Endothelial cell of umbilical vein (primary cell): ENCODE results near the gene ATP11C. TPM values are rescaled to one million over a fixed set of nuclear protein-coding genes. Genes with fewer than 3 reads are reported as not detected.

Experiments used
- BruUV-seq: library from RNA; stranded (reverse); fragments of 400-500 nt; replicated peaks from 2 replicates; lab custom pipeline; 2021; lab: Mats Ljungman, UMichigan
- CTCF ChIA-PET: fragments of 300-600, 350-600 bp; sonication (Branson Sonifier 250); formaldehyde crosslinking; loops from one replicate; lab custom pipeline; 2021; ENCODE audit warnings: antibody characterized with exemption, inconsistent platforms; lab: Charles Lee
- POLR2A ChIA-PET: fragments of 300-600, 350-600 bp; sonication (Branson Sonifier 250); formaldehyde crosslinking; loops from one replicate; lab custom pipeline; 2021; ENCODE audit warnings: antibody characterized with exemption, inconsistent platforms; lab: Charles Lee
- DNase-seq: peaks from one replicate; pipeline ENCODE4 v3.0.0-alpha.2; 2011; ENCODE audit warnings: low read depth, low spot score
- FAIRE-seq: peaks from 2 replicates; lab custom pipeline; 2011; peaks lifted over from hg19 to GRCh38; lab: Jason Lieb, UNC
- H2AFZ ChIP-seq: 2 replicates; pipeline ENCODE4 v1.6.0; 2012; ENCODE audit warnings: low read depth, low read length, control low read depth, inconsistent platforms
- H3K27ac ChIP-seq: 2 replicates; pipeline ENCODE4 v1.5.1; 2011; ENCODE audit warnings: low read depth, mild to moderate bottlenecking, control low read depth, low read length, moderate library complexity; ENCODE audit not compliant: insufficient read depth
- H3K27me3 ChIP-seq, 2 experiments: 2 replicates each; pipeline versions ENCODE4 v1.6.0 to v1.6.1; 2011; ENCODE audit warnings: low read length in 2 of 2, mixed read lengths in 1 of 2; ENCODE audit not compliant: control insufficient read depth in 2 of 2, insufficient read depth in 2 of 2
- H3K36me3 ChIP-seq, 2 experiments: 2 replicates in 1 of 2; 3 replicates in 1 of 2; pipeline ENCODE4 v1.5.1; 2011; ENCODE audit warnings: low read length in 2 of 2, mild to moderate bottlenecking in 1 of 2, moderate library complexity in 1 of 2; ENCODE audit not compliant: control insufficient read depth in 2 of 2, insufficient read depth in 2 of 2; ENCODE audit errors: extremely low read depth in 1 of 2
- H3K4me1 ChIP-seq: 3 replicates; pipeline ENCODE4 v1.5.1; 2011; ENCODE audit warnings: mild to moderate bottlenecking, low read length; ENCODE audit not compliant: control insufficient read depth, insufficient read depth; ENCODE audit errors: extremely low read depth
- H3K4me2 ChIP-seq: 2 replicates; pipeline ENCODE4 v1.6.1; 2011; ENCODE audit warnings: low read length, control low read depth, mixed read lengths; ENCODE audit not compliant: insufficient read depth
- H3K4me3 ChIP-seq, 3 experiments: fragments of 200-600 bp in 1 of 3; sonication (generic), shearing (Covaris generic) in 1 of 3; replicated peaks in 1 of 3; 2 replicates each; pipeline ENCODE4 v1.5.1; 2011 to 2016; ENCODE audit warnings: control low read depth in 3 of 3, low read length in 3 of 3, mild to moderate bottlenecking in 2 of 3, inconsistent platforms in 1 of 3, low read depth in 1 of 3, moderate library complexity in 1 of 3; ENCODE audit not compliant: insufficient read depth in 1 of 3
- H3K79me2 ChIP-seq: 2 replicates; pipeline ENCODE4 v1.6.0; 2012; ENCODE audit warnings: low read length, inconsistent platforms; ENCODE audit not compliant: control insufficient read depth, insufficient read depth
- H3K9ac ChIP-seq: replicated peaks from 2 replicates; pipeline ENCODE3; 2011; ENCODE audit warnings: low read length, control low read depth; ENCODE audit not compliant: insufficient read depth; ENCODE audit errors: extremely low read depth
- H3K9me1 ChIP-seq: replicated peaks from 3 replicates; pipeline ENCODE4 v1.6.0; 2011; ENCODE audit warnings: mild to moderate bottlenecking, low read length; ENCODE audit not compliant: control insufficient read depth, insufficient read depth; ENCODE audit errors: extremely low read depth
- H3K9me3 ChIP-seq: replicated peaks from 2 replicates; pipeline ENCODE4 v1.5.1; 2012; ENCODE audit warnings: low read length, inconsistent platforms; ENCODE audit not compliant: control insufficient read depth, insufficient read depth
- H4K20me1 ChIP-seq: replicated peaks from 2 replicates; pipeline ENCODE3; 2011; ENCODE audit warnings: mild to moderate bottlenecking, low read length; ENCODE audit not compliant: control insufficient read depth, insufficient read depth; ENCODE audit errors: extremely low read depth
- EZH2 ChIP-seq: IDR thresholded peaks from 2 replicates; pipeline ENCODE4 v1.6.1; 2012; ENCODE audit warnings: borderline replicate concordance, low read depth, mild to moderate bottlenecking, moderate library complexity, low read length, inconsistent platforms; ENCODE audit not compliant: severe bottlenecking
- FOS ChIP-seq: IDR thresholded peaks from 2 replicates; pipeline ENCODE4 v1.6.1; 2011; ENCODE audit warnings: mild to moderate bottlenecking, low read length, moderate library complexity, borderline replicate concordance; ENCODE audit not compliant: insufficient read depth
- GATA2 ChIP-seq: IDR thresholded peaks from 2 replicates; pipeline ENCODE4 v1.7.0; 2011; ENCODE audit warnings: low read depth, mild to moderate bottlenecking, moderate library complexity, mixed read lengths, low read length; ENCODE audit not compliant: insufficient read length, insufficient read depth
- JUN ChIP-seq: IDR thresholded peaks from 2 replicates; pipeline ENCODE4 v1.6.1; 2011; ENCODE audit warnings: borderline replicate concordance, low read depth; ENCODE audit not compliant: insufficient read length, insufficient read depth
- MYC ChIP-seq: IDR thresholded peaks from one replicate; pipeline ENCODE4 v1.6.1; 2011; ENCODE audit warnings: mild to moderate bottlenecking, low read depth, low read length
- POLR2A ChIP-seq: IDR thresholded peaks from 2 replicates; pipeline ENCODE4 v1.6.1; 2012; ENCODE audit warnings: low read depth, mild to moderate bottlenecking, control low read depth, low read length
- POLR2AphosphoS5 ChIP-seq: IDR thresholded peaks from 2 replicates; pipeline ENCODE4 v1.6.1; 2012; ENCODE audit warnings: low read depth, mild to moderate bottlenecking, control low read depth, low read length, moderate library complexity; ENCODE audit not compliant: insufficient read depth
- dilution Hi-C: fragments of 300-500 bp; cut with MboI; formaldehyde crosslinking; loops from one replicate; pipeline ENCODE4 v1.15.0; 2019; ENCODE audit warnings: low sequenced_read_pairs; ENCODE audit not compliant: extremely low pct_ligation_motif_present
- intact Hi-C: fragments of 100-400 bp; cut with micrococcal nuclease; formaldehyde crosslinking; loops from one replicate; pipeline ENCODE4 v1.10.0; 2022
- polyA plus RNA-seq, 4 experiments: library from polyadenylated mRNA; depleted of rRNA in 3 of 4; stranded (reverse) in 3 of 4; unstranded in 1 of 4; fragments of >200 nt; gene quantifications; 2 replicates each; pipeline versions ENCODE4 v1.2.1 to v1.2.3, GENCODE V29; 2011 to 2012; ENCODE audit warnings: missing spikeins in 1 of 4
- total RNA-seq: library from RNA; stranded (reverse); gene quantifications from 2 replicates; pipeline ENCODE4 v1.2.3, GENCODE V29; 2021
- TF ChIP-seq, protein P1 (sequence below): IDR thresholded peaks from 2 replicates; pipeline ENCODE4 v1.6.1; 2011; ENCODE audit not compliant: insufficient read depth, insufficient read length
- TF ChIP-seq, protein P2 (sequence below), 2 donors: IDR thresholded peaks; 1 replicate in 1 of 2; 2 replicates in 1 of 2; pipeline ENCODE4 v1.5.1; 2011; ENCODE audit warnings: low read length in 2 of 2, mild to moderate bottlenecking in 2 of 2, moderate library complexity in 2 of 2, control low read depth in 1 of 2, inconsistent platforms in 1 of 2, low read depth in 1 of 2; ENCODE audit not compliant: insufficient read depth in 1 of 2; ENCODE audit errors: extremely low read depth in 1 of 2

ATP11C gene
- total and polyA plus RNA-seq, 2 donors (not counting 3 experiments of a cell fraction or from before 2014, with no cell fraction given): 9.1 to 31.8 TPM

- no peak for FAIRE-seq
- POLR2A ChIA-PET: no interaction called here
- dilution Hi-C loops: no loop called here
These were observed 130.8 kb downstream of the ATP11C start for GRCh38 chrX:139802048-139802447.

More at GRCh38 chrX:139802048-139802447, 130.8 kb downstream of the ATP11C start:
- Histone ChIP-seq H3K36me3 (no peaks in the 10 kb centered on the region), H4K20me1 (no peaks in the 10 kb centered on the region), H3K9ac (no peak overlapping the region), H3K4me3 (no peak overlapping the region), H3K9me1 (no peaks in the 10 kb centered on the region), H3K27me3 (no peaks in the 10 kb centered on the region), H2AFZ (no peak overlapping the region), H3K4me2 (no peak overlapping the region), H3K9me3 (no peaks in the 10 kb centered on the region), H3K4me1 (no peaks in the 10 kb centered on the region), H3K27ac (no peak overlapping the region), H3K79me2 (no peaks in the 10 kb centered on the region)
- CTCF ChIA-PET: no interaction called here
- intact Hi-C loops: no loop called here
- TF ChIP-seq MYC (no peak), FOS (no peak), GATA2 (no peak), POLR2A (no peak), JUN (no peak), EZH2 (no peak), POLR2AphosphoS5 (no peak)
- TF ChIP-seq, protein P1, sequence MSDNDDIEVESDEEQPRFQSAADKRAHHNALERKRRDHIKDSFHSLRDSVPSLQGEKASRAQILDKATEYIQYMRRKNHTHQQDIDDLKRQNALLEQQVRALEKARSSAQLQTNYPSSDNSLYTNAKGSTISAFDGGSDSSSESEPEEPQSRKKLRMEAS: no peak
- TF ChIP-seq, protein P2, sequence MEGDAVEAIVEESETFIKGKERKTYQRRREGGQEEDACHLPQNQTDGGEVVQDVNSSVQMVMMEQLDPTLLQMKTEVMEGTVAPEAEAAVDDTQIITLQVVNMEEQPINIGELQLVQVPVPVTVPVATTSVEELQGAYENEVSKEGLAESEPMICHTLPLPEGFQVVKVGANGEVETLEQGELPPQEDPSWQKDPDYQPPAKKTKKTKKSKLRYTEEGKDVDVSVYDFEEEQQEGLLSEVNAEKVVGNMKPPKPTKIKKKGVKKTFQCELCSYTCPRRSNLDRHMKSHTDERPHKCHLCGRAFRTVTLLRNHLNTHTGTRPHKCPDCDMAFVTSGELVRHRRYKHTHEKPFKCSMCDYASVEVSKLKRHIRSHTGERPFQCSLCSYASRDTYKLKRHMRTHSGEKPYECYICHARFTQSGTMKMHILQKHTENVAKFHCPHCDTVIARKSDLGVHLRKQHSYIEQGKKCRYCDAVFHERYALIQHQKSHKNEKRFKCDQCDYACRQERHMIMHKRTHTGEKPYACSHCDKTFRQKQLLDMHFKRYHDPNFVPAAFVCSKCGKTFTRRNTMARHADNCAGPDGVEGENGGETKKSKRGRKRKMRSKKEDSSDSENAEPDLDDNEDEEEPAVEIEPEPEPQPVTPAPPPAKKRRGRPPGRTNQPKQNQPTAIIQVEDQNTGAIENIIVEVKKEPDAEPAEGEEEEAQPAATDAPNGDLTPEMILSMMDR (IDR thresholded peaks at IDR 0.05; ENCODE audit: extremely low read depth in 1 of 2, insufficient read depth in 1 of 2, low read depth in 1 of 2, low read length in 2 of 2): no peak
- DNase-seq: no peak
- BruUV-seq: no TSS peak
